Activated CD4-positive, alpha-beta T cell treated with anti-CD3 and anti-CD28 coated beads for 48 hours (primary cell): ENCODE data around the gene PCGF5.
A peak's percentile ranks its signal among the peaks of the same experiment; 100 is the strongest.
"Not testable (repeated sequence)": the region's sequence is repeated elsewhere in the genome, so short reads cannot be mapped to it uniquely, and the experiment has no call there.

Experiments used
- DNase-seq: peaks from one replicate; pipeline ENCODE4 v3.0.0-alpha.2; 2020

PCGF5 gene

DNA sequence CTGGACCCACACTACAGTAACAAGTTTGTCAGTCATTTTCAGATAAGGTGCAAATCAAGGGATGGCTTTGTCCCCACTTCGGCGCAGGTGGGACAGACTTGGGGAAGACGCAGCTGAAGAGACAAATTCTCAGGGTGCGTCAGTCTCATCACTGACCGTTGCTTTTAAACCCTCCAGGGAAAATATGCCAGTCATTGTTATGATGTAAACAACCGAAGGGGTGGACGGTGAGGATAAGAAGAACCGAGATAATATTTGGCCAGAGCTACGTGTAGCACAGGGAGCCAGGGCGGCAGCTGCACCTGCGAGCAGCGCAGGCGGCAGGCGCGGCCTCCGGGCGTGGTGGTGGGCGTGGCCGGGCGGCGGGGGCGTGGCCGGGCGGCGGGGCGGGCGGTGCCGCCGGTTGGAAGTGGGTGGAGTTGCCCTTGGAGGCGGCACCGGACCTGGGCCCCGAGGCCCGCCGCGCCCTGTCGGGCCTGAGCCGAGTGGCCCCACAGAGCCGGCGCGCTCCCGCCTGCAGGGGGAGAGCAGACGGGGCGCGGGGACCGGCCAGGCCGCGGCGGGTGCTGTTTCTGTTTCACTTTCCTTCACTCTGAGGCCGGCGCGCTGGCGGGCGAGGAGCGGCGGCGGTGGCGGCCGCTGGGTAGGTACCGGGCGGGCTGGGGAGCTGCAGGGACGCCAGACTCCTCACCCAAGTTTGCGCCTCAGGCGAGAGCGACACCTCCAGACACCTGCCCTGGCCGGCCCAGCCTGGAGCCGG lies at the start of gene PCGF5:
Gene PCGF5 (plus strand): TSS at position 470 of the 760 bp plus-strand sequence. CDS start 2,209 bp downstream, outside the sequence.
- DNase-seq = peak; percentile 93

- DNase-seq = no peak
These were observed 49.0 kb upstream of the PCGF5 start for GRCh38 chr10:91171485-91171884.

GRCh38 chr10:91172348-91172747 lies 48.1 kb upstream of the PCGF5 start:
- DNase-seq = no peak

- DNase-seq = no peak
These were observed 35.1 kb upstream of the PCGF5 start for GRCh38 chr10:91185239-91185875.

DNA sequence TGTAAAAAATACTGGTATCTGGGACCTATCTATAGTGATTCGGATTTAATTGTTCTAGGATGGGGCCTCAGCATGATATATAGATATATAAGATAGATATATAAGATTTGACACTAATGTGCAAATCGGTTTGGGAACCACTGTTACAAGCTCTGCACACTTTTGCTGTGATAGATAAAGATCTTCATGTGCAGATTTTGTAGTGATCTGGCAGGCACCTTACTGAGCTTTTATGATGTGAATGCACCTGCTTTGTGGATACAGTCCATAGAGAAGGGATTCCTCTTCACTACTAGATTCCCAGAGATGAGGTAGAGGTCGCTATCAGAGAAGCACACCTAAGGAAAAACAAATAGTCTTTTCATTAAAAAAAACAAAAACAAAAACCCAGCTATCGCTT lies 33.3 kb upstream of the PCGF5 start:
- no peak for DNase-seq

DNA sequence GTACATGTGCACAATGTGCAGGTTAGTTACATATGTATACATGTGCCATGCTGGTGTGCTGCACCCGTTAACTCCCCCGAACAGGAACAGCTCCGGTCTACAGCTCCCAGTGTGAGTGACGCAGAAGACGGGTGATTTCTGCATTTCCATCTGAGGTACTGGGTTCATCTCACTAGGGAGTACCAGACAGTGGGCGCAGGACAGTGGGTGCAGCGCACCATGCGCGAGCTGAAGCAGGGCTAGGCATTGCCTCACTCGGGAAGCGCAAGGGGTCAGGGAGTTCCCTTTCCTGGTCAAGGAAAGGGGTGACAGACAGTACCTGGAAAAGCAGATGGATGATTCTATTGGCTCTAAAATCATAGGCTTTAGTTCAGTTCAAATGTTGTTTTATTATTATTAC lies 32.5 kb upstream of the PCGF5 start:
- DNase-seq = not testable (repeated sequence)

DNA sequence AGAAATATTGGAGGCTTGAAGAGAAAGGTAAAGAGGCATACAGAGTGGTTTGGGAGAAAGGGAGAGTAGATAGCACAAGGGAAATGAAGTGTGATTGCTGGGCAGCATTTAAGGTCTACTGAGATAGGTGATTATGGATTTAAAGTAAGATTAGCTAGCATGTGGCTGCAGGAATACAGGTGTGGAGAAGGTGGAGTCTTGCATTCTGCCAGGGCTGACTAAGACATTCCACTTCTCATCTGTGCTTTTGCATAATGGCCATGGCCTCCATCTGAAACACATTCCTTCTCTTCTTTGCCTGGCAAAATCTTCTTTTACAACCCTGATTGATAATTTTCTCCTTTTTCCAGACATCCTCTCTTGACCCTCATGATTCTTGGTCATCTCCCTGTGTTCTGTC lies 31.6 kb upstream of the PCGF5 start:
- no peak for DNase-seq

- DNase-seq = no peak
These were observed 30.0 kb upstream of the PCGF5 start for GRCh38 chr10:91190388-91190870.

DNA sequence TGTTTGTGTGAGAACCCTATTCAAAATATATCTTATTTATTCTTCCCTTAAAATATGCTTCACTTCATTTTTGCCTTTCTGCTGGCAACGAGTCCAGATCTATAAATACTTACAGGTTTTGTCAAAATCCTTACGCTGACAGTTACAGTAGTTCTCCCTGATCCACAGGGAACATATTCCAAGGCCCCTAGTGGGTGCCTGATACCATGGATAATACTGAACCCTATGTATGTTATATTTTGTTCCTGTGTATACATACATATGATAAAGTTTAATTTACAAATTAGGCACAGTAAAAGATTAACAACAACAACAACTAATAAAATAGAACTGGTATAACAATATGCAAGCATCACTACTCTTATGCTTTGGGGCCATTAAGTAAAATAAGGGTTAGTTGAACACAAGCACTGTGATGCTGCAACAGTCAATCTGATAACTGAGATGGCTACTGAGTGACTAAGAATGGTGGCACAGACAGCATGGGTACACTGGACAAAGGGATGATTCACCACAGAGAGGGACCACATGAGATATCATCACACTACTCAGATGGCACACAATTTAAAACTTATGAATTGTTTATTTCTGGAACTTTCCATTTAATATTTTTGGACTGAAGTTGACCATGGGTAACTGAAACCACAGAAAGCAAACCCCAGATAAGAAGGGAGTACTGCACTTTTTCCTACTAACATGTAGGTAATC lies 29.4 kb upstream of the PCGF5 start:
- no peak for DNase-seq

DNA sequence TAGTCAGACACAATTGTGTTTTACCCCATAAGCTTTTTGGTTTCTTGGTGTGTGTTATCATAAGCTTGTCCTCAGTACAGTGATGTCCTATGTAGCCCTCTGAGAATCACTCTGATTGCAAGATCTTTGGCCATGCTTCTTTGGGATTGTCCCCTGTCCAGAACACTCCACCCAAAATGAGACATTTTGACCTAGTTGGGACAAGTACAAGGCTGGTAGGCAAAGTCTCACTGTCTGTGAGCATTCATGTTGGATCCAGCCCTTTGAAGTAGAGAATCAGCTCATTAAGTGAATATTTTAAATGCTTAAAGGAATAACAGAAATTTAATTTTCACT lies 28.9 kb upstream of the PCGF5 start:
- DNase-seq = no peak

- DNase-seq = no peak
These were observed 25.8 kb upstream of the PCGF5 start for GRCh38 chr10:91194497-91195179.

- DNase-seq = no peak
These were observed 24.0 kb upstream of the PCGF5 start for GRCh38 chr10:91196268-91197048.

GRCh38 chr10:91197127-91197526 lies 23.3 kb upstream of the PCGF5 start:
- no peak for DNase-seq

DNA sequence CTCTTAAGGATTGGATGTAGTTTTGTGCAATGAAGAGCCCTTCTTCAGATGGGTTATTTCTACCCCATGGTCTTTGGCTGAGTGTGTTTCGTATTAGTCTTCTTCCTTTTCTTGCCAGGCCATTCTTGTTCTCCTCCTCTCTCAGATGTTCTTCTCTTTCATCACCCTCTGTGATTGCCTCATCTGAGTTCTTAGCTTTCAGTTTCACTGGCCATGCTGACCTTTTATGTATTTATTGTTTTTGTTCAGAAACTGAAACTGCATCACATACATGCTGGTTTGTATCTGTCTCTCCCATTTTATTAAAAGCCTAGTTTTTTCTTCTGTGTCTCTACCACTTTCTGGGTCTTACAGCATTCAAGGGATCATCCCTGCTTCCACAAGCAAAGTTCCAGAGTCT lies 21.7 kb upstream of the PCGF5 start:
- no peak for DNase-seq

DNA sequence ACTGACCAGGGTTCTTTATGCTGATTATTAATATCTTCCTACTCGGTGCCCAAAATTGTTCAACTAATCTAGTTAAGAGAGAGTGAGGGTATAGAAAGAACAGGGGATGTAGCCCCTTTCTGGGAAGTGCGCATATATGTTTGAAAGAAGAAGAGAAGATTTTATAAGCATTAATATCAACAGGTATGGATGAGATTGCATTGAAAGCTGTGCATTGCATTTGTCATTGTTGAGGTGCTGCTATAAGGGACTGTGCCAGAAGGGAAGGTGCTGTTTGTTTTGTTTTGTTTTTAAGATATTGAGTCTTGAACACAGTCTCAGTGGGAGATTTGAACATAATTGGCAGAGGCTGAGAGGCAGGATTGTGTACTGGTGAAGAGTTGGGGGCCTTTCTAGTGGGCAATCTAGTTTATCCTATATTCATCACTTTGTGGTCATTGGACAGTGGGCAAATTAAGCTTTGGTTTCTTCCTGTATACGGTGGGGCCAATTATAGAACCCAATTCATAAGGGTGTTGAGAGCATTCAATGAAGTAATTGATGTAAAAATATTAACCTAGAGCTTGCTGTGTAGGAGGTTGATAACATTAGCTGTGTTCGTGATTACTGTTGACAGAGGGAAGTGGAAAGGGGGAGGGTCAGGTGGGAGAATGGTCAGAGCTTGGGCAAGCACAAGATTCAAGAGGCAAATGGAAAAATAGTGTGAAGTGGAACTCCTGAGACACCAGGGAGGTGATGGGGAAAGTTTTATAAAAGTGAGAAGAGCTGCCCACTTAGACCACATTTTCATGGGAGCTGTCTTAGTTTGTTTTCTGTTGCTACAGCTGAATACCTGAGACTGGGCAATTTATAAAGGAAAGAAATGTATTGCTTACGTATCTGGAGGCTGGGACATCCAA lies 19.9 kb upstream of the PCGF5 start:
- DNase-seq = no peak

GRCh38 chr10:91201213-91201996 lies 19.1 kb upstream of the PCGF5 start:
- DNase-seq = peak; percentile 55

DNA sequence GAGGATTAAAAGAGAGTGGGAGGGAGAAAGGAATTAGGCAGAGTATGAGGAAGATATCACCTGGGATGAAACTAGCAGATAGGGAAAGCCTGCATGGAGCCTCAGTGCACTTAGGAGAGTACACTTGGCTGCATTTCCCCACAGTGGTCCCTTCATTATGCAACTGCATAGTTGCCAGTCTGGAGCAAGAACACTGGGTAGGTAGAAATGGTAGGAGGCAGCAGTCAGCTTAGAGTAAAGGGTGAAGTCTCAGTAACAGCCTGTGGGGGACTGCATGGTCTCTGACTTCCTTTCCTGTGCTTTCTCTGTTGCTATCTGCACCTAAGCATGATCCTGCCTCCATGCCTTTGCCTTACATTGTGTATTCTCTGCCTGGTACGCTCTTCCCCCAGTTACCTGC lies 14.0 kb upstream of the PCGF5 start:
- no peak for DNase-seq

GRCh38 chr10:91206837-91207474 lies 13.5 kb upstream of the PCGF5 start:
- no peak for DNase-seq

DNA sequence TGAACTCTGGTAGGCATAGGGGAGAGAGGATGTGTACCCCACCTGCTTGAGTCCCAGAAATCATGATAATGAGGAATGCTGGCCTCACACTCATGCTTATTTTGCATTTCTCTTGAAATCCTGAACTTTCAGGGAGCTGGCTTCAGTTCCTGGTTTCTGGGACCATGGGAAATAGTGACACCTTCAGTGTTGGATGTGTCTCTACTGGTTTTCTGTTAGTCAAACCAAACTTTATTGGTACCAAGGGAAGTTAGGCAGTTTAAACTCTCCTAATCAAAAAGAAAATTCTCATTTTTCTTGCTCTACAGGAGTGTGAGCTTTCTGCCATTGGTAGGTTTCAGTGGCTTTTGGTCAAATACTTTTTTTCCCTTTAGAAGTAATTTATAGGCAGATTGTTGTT lies 11.8 kb upstream of the PCGF5 start:
- DNase-seq = no peak

GRCh38 chr10:91210014-91210413 lies 10.4 kb upstream of the PCGF5 start:
- DNase-seq = no peak
